Effector memory CD8-positive, alpha-beta T cell (primary cell): ENCODE results near the gene KDM1B.

Experiments used
- ATAC-seq: fragments of 150-1000 bp; cut with Tn5 transposase; replicated peaks from 2 replicates; pipeline ENCODE4 v1.10.0; 2021; ENCODE audit warnings: mild to moderate bottlenecking, moderate library complexity
- DNase-seq, 3 experiments: peaks; one replicate each; pipeline ENCODE4 v3.0.0; 2021
- H3K27ac Mint-ChIP-seq, 2 donors: one replicate each; pipeline ENCODE4 v1.8.0; 2022; ENCODE audit warnings: mild to moderate bottlenecking in 2 of 2, mixed read lengths in 2 of 2, moderate library complexity in 2 of 2
- H3K27me3 Mint-ChIP-seq, 2 donors: one replicate each; pipeline ENCODE4 v1.8.0; 2022; ENCODE audit warnings: mixed read lengths in 2 of 2
- H3K36me3 Mint-ChIP-seq: one replicate; pipeline ENCODE4 v1.8.0; 2022; ENCODE audit warnings: mild to moderate bottlenecking, moderate library complexity, mixed read lengths; ENCODE audit not compliant: insufficient read depth
- H3K4me1 Mint-ChIP-seq, 2 donors: one replicate each; pipeline ENCODE4 v1.8.0; 2022; ENCODE audit warnings: low read depth in 2 of 2, mixed read lengths in 2 of 2
- H3K4me3 Mint-ChIP-seq, 2 donors: one replicate each; pipeline ENCODE4 v1.8.0; 2022; ENCODE audit warnings: mild to moderate bottlenecking in 2 of 2, mixed read lengths in 2 of 2, moderate library complexity in 2 of 2
- H3K9me3 Mint-ChIP-seq, 2 donors: one replicate each; pipeline ENCODE4 v1.8.0; 2022; ENCODE audit warnings: mixed read lengths in 2 of 2

KDM1B gene

DNA sequence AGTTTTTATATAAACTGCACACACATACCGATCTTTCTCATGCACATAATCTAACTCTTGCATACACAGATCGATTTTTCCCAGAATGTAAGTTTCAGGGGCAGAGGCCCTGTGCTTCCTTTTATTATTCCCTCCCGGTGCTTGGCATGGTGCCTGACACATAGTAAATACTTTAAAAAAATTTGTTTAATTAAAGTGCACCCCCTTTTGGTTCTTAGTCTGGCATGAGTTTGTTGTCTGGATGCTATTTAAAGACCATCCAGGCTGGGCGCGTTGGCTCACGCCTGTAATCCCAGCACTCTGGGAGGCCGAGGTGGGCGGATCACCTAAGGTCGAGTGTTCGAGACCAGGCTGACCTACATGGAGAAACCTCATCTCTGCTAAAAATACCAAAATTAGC, 114.5 kb downstream of the KDM1B start:
- Mint-ChIP-seq H3K4me3 (no peak overlapping the region), H3K4me1 (peaks cover 7 to 9% of the 10 kb centered on the region in 2 donors), H3K9me3 (no peaks in the 10 kb centered on the region), H3K36me3 (no peaks in the 10 kb centered on the region), H3K27me3 (peaks cover 0 to 1% of the 10 kb centered on the region in 2 donors), H3K27ac (no peak overlapping the region)
- DNase-seq (no peak), ATAC-seq (no peak)

- Mint-ChIP-seq H3K9me3 (no peaks in the 10 kb centered on the region), H3K4me1 (peaks cover 4 to 5% of the 10 kb centered on the region in 2 donors), H3K4me3 (no peak overlapping the region), H3K27me3 (peaks cover 0 to 6% of the 10 kb centered on the region in 2 donors), H3K27ac (no peak overlapping the region), H3K36me3 (no peaks in the 10 kb centered on the region)
- DNase-seq (no peak), ATAC-seq (no peak)
Measured at GRCh38 chr6:18270216-18270615, 115.0 kb downstream of the KDM1B start.
